NCI-H510A treated with DMSO at 0.1 percent for 48 hours (cell line): ENCODE measurements around the gene PPP1R9B.

ENCODE experiments used
- DNase-seq: peaks from one replicate; lab custom pipeline; 2025; lab: John Stamatoyannopoulos, UW

Gene PPP1R9B

DNA sequence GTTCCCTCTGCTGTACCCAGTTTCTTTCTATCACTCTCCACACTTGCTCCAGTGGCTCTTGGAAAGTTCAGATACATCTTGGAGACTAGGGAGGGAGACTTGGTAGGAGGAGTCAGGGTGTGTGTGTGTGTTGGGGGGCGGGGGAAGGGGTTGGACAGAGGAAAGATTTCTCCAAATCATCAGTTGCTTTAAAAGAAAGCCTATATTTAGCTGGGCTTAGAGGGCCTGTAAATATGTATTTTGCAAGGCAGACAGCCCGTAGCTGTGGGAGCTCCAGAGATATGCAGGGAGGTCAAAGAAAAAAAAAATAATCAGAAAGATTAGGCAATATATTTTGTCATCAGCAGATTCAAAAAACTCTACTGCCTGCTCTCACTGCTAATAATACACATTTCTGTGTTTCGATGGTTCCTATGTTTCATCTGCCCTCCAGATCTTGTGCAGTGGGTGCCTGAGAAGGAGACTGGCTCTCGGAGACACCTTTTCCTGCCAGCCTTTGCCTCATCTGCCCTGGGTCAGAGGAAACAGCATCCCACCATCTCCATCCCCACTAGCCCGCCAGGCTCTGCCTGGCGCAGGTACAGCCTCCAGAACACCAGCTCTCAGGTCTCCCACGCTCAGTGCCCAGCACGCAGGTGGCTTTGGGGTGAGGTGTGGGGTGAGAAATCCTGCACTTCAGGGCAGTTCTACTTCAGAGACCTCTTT is 4.8 kb upstream of the PPP1R9B start:
- no peak for DNase-seq

- DNase-seq = no peak
Observed at GRCh38 chr17:50154604-50155003, 4.1 kb upstream of the PPP1R9B start.

DNA sequence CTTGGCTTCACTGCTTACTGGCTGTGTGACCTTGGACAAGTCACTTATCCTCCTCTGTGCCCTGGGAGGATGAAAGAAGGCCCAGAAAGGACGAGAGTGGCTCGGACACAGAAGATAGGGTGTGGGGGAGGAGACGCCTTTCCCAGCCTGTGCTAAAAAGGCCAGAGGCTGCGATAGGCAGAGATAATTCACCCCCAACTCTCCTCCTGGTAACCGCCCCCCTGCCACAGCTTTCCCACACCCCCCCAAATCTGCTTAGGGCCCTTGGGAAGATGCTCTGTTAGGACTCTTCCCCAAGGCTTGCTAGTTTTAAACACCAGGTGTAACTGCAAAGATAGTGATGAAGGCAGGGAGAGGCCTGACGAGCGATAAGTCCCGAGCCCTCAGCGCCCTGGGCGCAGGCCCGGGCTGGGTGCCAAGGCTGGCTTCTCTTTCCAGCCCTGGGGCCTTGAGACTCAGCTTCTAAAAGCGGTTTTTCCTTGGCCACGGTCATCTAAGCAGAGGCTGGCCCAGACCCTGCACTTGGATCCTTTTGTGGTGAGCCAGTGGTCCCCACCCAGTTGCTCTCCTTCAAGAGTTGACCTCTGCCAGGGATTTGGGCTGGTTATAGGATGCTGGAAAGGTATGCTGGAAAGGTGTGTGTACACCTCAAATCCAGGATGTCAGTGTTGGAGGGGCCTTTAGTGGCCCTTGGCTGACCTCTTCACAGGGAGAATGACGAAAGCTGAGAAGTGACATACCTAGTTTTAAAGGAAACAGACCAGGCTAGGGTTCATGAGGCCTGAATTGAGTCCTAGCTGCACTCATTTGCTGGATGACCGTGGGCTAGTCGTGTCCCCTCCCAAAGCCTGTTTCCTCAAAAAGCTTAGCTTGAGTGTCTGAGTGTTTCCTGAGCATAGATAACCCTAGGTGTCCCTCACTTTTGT is 3.4 kb upstream of the PPP1R9B start:
- no peak for DNase-seq

DNA sequence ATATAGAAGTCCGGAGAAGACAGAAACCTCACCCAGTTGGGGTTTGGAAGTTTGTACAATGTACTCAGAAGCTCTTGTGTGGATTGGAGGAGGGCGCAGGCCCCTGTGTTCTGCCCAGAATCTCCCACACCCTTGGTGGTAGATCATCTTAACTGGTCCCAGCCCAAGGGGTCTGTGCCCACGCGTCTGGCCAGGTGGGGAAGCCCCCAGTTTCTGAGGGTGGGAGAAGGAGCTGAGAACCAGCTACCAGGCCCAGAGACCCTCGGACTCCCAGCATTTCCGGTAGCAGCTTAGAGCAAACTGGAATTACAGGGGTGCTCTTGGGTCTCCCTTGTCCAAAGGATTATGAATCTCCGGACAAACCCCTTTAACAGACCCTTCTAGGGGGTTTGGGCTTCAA is 2.3 kb upstream of the PPP1R9B start:
- DNase-seq = no peak

- DNase-seq = peak; percentile 95
Observed at GRCh38 chr17:50151937-50152547, 1.6 kb upstream of the PPP1R9B start.

DNA sequence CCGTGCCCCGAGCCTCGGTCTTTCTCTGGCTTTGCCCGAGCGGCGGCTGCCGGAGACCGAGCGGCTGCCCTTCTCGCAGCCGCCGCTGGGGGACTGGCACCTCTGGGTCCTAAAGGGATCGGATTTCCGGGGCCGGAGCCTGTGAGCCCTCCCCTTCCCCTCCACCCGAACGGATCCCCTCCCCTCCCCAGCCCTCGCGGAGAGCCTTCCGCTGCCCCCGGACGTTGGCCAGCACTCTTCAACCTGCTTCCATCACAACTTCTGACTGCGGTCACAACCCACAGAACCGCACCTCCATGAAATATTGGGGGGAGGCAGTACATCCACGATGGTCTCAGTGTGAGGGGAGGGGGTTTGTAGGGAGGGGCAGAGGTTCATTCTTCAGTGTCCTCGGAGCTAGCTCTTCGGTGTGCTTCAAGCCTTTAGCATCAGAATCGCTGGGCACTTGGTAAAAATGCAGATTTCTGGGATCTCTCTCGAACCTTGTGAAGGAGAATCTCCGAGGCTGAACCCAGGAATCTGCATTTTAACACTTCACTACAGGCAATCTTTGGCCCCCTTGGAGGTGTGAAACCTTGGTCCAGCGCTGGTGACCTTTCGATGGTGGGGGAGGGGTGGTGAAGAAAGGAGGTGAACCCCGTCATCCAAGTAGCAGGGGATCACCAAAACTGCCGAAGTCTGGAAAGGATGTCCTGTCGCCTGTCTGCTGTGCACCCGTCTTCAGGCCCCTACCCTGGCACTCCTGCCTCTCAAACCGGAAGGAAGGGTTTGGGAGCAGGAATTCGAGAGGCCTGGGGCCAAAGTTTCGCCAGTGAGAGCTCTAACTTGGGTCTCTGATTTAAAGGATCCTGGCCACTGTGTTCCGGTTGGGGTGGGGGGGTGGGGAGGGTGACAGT is 812 bp upstream of the PPP1R9B start:
- peak; percentile 92 for DNase-seq

- DNase-seq = peak; percentile 64
Observed at GRCh38 chr17:50149417-50150353, 792 bp downstream of the PPP1R9B start.

DNA sequence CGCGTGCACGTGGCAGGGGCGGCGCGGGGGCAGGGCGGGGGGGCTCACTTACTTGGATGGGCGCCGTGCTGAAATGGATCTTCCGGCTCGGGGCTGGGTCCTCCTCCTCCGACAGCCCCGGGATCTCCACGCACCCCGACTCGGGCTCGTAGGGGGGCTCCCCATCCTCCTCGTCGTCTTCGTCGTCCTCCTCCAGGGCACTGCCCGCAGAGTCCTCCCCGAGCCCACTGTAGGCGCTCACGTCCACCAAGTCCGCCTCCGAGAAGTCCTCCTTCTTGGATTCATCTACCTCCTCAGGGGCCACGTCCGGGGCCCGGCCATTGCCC is 1.4 kb downstream of the PPP1R9B start:
- no peak for DNase-seq

GRCh38 chr17:50148226-50149090 is 2.0 kb downstream of the PPP1R9B start:
- DNase-seq = no peak

DNA sequence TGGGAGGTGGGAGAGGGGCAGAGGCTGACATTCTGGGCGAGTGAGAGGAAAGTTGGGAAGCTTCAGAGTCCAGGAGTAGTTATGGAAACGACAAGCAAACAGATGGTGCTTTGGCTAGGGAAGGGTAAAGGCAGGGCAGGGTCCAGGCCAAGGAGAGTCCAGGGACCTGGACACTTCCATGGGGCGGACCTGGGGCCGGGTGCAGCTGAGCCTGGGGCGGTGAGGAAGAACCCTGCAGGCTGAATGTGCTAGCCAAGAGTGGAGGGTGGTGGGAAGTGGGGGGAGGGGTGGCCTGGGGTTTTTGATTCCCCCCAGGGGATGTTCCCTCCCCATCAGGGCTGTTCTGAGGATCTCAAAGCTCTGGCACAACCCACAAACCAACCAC is 2.6 kb downstream of the PPP1R9B start:
- DNase-seq = no peak

GRCh38 chr17:50146927-50147665 is 3.4 kb downstream of the PPP1R9B start:
- no peak for DNase-seq

GRCh38 chr17:50146230-50146926 is 4.1 kb downstream of the PPP1R9B start:
- no peak for DNase-seq

- DNase-seq = no peak
Observed at GRCh38 chr17:50145532-50146229, 4.8 kb downstream of the PPP1R9B start.

GRCh38 chr17:50144845-50145531 is 5.5 kb downstream of the PPP1R9B start:
- no peak for DNase-seq

- no peak for DNase-seq
Observed at GRCh38 chr17:50144355-50144754, 6.1 kb downstream of the PPP1R9B start.

GRCh38 chr17:50143461-50144176 is 6.9 kb downstream of the PPP1R9B start:
- no peak for DNase-seq

GRCh38 chr17:50141745-50142110 is 8.7 kb downstream of the PPP1R9B start:
- no peak for DNase-seq
